Endothelial cell of umbilical vein (primary cell): ENCODE results near the gene BRF1. TPM values are rescaled to one million over a fixed set of nuclear protein-coding genes. Genes with fewer than 3 reads are reported as not detected.

Source experiments
- BruUV-seq: library from RNA; stranded (reverse); fragments of 400-500 nt; replicated peaks from 2 replicates; lab custom pipeline; 2021; lab: Mats Ljungman, UMichigan
- CTCF ChIA-PET: fragments of 300-600, 350-600 bp; sonication (Branson Sonifier 250); formaldehyde crosslinking; loops from one replicate; lab custom pipeline; 2021; ENCODE audit warnings: antibody characterized with exemption, inconsistent platforms; lab: Charles Lee
- POLR2A ChIA-PET: fragments of 300-600, 350-600 bp; sonication (Branson Sonifier 250); formaldehyde crosslinking; loops from one replicate; lab custom pipeline; 2021; ENCODE audit warnings: antibody characterized with exemption, inconsistent platforms; lab: Charles Lee
- DNase-seq: peaks from one replicate; pipeline ENCODE4 v3.0.0-alpha.2; 2011; ENCODE audit warnings: low read depth, low spot score
- FAIRE-seq: peaks from 2 replicates; lab custom pipeline; 2011; peaks lifted over from hg19 to GRCh38; lab: Jason Lieb, UNC
- H2AFZ ChIP-seq: 2 replicates; pipeline ENCODE4 v1.6.0; 2012; ENCODE audit warnings: low read depth, low read length, control low read depth, inconsistent platforms
- H3K27ac ChIP-seq: 2 replicates; pipeline ENCODE4 v1.5.1; 2011; ENCODE audit warnings: low read depth, mild to moderate bottlenecking, control low read depth, low read length, moderate library complexity; ENCODE audit not compliant: insufficient read depth
- H3K27me3 ChIP-seq, 2 experiments: 2 replicates each; pipeline versions ENCODE4 v1.6.0 to v1.6.1; 2011; ENCODE audit warnings: low read length in 2 of 2, mixed read lengths in 1 of 2; ENCODE audit not compliant: control insufficient read depth in 2 of 2, insufficient read depth in 2 of 2
- H3K36me3 ChIP-seq, 2 experiments: 2 replicates in 1 of 2; 3 replicates in 1 of 2; pipeline ENCODE4 v1.5.1; 2011; ENCODE audit warnings: low read length in 2 of 2, mild to moderate bottlenecking in 1 of 2, moderate library complexity in 1 of 2; ENCODE audit not compliant: control insufficient read depth in 2 of 2, insufficient read depth in 2 of 2; ENCODE audit errors: extremely low read depth in 1 of 2
- H3K4me1 ChIP-seq: 3 replicates; pipeline ENCODE4 v1.5.1; 2011; ENCODE audit warnings: mild to moderate bottlenecking, low read length; ENCODE audit not compliant: control insufficient read depth, insufficient read depth; ENCODE audit errors: extremely low read depth
- H3K4me2 ChIP-seq: 2 replicates; pipeline ENCODE4 v1.6.1; 2011; ENCODE audit warnings: low read length, control low read depth, mixed read lengths; ENCODE audit not compliant: insufficient read depth
- H3K4me3 ChIP-seq, 3 experiments: fragments of 200-600 bp in 1 of 3; sonication (generic), shearing (Covaris generic) in 1 of 3; replicated peaks in 1 of 3; 2 replicates each; pipeline ENCODE4 v1.5.1; 2011 to 2016; ENCODE audit warnings: control low read depth in 3 of 3, low read length in 3 of 3, mild to moderate bottlenecking in 2 of 3, inconsistent platforms in 1 of 3, low read depth in 1 of 3, moderate library complexity in 1 of 3; ENCODE audit not compliant: insufficient read depth in 1 of 3
- H3K79me2 ChIP-seq: 2 replicates; pipeline ENCODE4 v1.6.0; 2012; ENCODE audit warnings: low read length, inconsistent platforms; ENCODE audit not compliant: control insufficient read depth, insufficient read depth
- H3K9ac ChIP-seq: replicated peaks from 2 replicates; pipeline ENCODE3; 2011; ENCODE audit warnings: low read length, control low read depth; ENCODE audit not compliant: insufficient read depth; ENCODE audit errors: extremely low read depth
- H3K9me1 ChIP-seq: replicated peaks from 3 replicates; pipeline ENCODE4 v1.6.0; 2011; ENCODE audit warnings: mild to moderate bottlenecking, low read length; ENCODE audit not compliant: control insufficient read depth, insufficient read depth; ENCODE audit errors: extremely low read depth
- H3K9me3 ChIP-seq: replicated peaks from 2 replicates; pipeline ENCODE4 v1.5.1; 2012; ENCODE audit warnings: low read length, inconsistent platforms; ENCODE audit not compliant: control insufficient read depth, insufficient read depth
- H4K20me1 ChIP-seq: replicated peaks from 2 replicates; pipeline ENCODE3; 2011; ENCODE audit warnings: mild to moderate bottlenecking, low read length; ENCODE audit not compliant: control insufficient read depth, insufficient read depth; ENCODE audit errors: extremely low read depth
- CTCF ChIP-seq, 2 donors: IDR thresholded peaks; 1 replicate in 1 of 2; 2 replicates in 1 of 2; pipeline ENCODE4 v1.5.1; 2011; ENCODE audit warnings: low read length in 2 of 2, mild to moderate bottlenecking in 2 of 2, moderate library complexity in 2 of 2, control low read depth in 1 of 2, inconsistent platforms in 1 of 2, low read depth in 1 of 2; ENCODE audit not compliant: insufficient read depth in 1 of 2; ENCODE audit errors: extremely low read depth in 1 of 2
- EZH2 ChIP-seq: IDR thresholded peaks from 2 replicates; pipeline ENCODE4 v1.6.1; 2012; ENCODE audit warnings: borderline replicate concordance, low read depth, mild to moderate bottlenecking, moderate library complexity, low read length, inconsistent platforms; ENCODE audit not compliant: severe bottlenecking
- FOS ChIP-seq: IDR thresholded peaks from 2 replicates; pipeline ENCODE4 v1.6.1; 2011; ENCODE audit warnings: mild to moderate bottlenecking, low read length, moderate library complexity, borderline replicate concordance; ENCODE audit not compliant: insufficient read depth
- GATA2 ChIP-seq: IDR thresholded peaks from 2 replicates; pipeline ENCODE4 v1.7.0; 2011; ENCODE audit warnings: low read depth, mild to moderate bottlenecking, moderate library complexity, mixed read lengths, low read length; ENCODE audit not compliant: insufficient read length, insufficient read depth
- JUN ChIP-seq: IDR thresholded peaks from 2 replicates; pipeline ENCODE4 v1.6.1; 2011; ENCODE audit warnings: borderline replicate concordance, low read depth; ENCODE audit not compliant: insufficient read length, insufficient read depth
- MAX ChIP-seq: IDR thresholded peaks from 2 replicates; pipeline ENCODE4 v1.6.1; 2011; ENCODE audit not compliant: insufficient read depth, insufficient read length
- MYC ChIP-seq: IDR thresholded peaks from one replicate; pipeline ENCODE4 v1.6.1; 2011; ENCODE audit warnings: mild to moderate bottlenecking, low read depth, low read length
- POLR2A ChIP-seq: IDR thresholded peaks from 2 replicates; pipeline ENCODE4 v1.6.1; 2012; ENCODE audit warnings: low read depth, mild to moderate bottlenecking, control low read depth, low read length
- POLR2AphosphoS5 ChIP-seq: IDR thresholded peaks from 2 replicates; pipeline ENCODE4 v1.6.1; 2012; ENCODE audit warnings: low read depth, mild to moderate bottlenecking, control low read depth, low read length, moderate library complexity; ENCODE audit not compliant: insufficient read depth
- dilution Hi-C: fragments of 300-500 bp; cut with MboI; formaldehyde crosslinking; loops from one replicate; pipeline ENCODE4 v1.15.0; 2019; ENCODE audit warnings: low sequenced_read_pairs; ENCODE audit not compliant: extremely low pct_ligation_motif_present
- intact Hi-C: fragments of 100-400 bp; cut with micrococcal nuclease; formaldehyde crosslinking; loops from one replicate; pipeline ENCODE4 v1.10.0; 2022
- polyA plus RNA-seq, 4 experiments: library from polyadenylated mRNA; depleted of rRNA in 3 of 4; stranded (reverse) in 3 of 4; unstranded in 1 of 4; fragments of >200 nt; gene quantifications; 2 replicates each; pipeline versions ENCODE4 v1.2.1 to v1.2.3, GENCODE V29; 2011 to 2012; ENCODE audit warnings: missing spikeins in 1 of 4
- total RNA-seq: library from RNA; stranded (reverse); gene quantifications from 2 replicates; pipeline ENCODE4 v1.2.3, GENCODE V29; 2021

Gene BRF1
- total and polyA plus RNA-seq, 2 donors (not counting 3 experiments of a cell fraction or from before 2014, with no cell fraction given), result 19.0 to 47.2 TPM

GRCh38 chr14:105258846-105259245, 42.0 kb downstream of the BRF1 start:
- dilution Hi-C loops, result no loop called here
- Histone ChIP-seq H3K4me1 (no peaks in the 10 kb centered on the region), H3K9ac (no peak overlapping the region), H3K27me3 (no peaks in the 10 kb centered on the region), H3K9me1 (no peaks in the 10 kb centered on the region), H3K4me3 (no peak overlapping the region), H2AFZ (no peak overlapping the region), H3K27ac (no peak overlapping the region), H3K9me3 (no peaks in the 10 kb centered on the region), H3K79me2 (no peaks in the 10 kb centered on the region), H3K4me2 (no peak overlapping the region), H4K20me1 (no peaks in the 10 kb centered on the region), H3K36me3 (no peaks in the 10 kb centered on the region)
- CTCF ChIA-PET, result interaction anchor here (1.2 to 2.2 kb wide), 4 partner anchors 12 to 169 kb away, joined by 3 to 6 read pairs (median 4); partner anchors contain the start of gene JAG2
- POLR2A ChIA-PET, result no interaction called here
- FAIRE-seq (peak; percentile 12), DNase-seq (no peak)
- no TSS peak for BruUV-seq
- intact Hi-C loops, result loop anchor here (10.0 kb wide), 1 partner anchor 54 kb away; no protein-coding TSS in a partner anchor
- no peak for TF ChIP-seq EZH2
- no peak for TF ChIP-seq CTCF (IDR thresholded peaks at IDR 0.05; ENCODE audit: extremely low read depth in 1 of 2, insufficient read depth in 1 of 2, low read depth in 1 of 2, low read length in 2 of 2)
- no peak for TF ChIP-seq JUN
- TF ChIP-seq MAX, result no peak
- no peak for TF ChIP-seq POLR2A
- no peak for TF ChIP-seq MYC
- no peak for TF ChIP-seq FOS
- TF ChIP-seq GATA2, result no peak
- no peak for TF ChIP-seq POLR2AphosphoS5
